SU-DHL-6 (cell line): ENCODE results near the gene GPBP1L1.

Source experiments
- H2AFZ ChIP-seq: fragments of 200-600 bp; sonication (generic); 2 replicates; pipeline ENCODE4 v1.6.1; 2014; ENCODE audit warnings: low read depth, mild to moderate bottlenecking, moderate library complexity, mixed read lengths, antibody characterized with exemption, low read length; ENCODE audit not compliant: severe bottlenecking
- H3F3A ChIP-seq: fragments of 200-600 bp; shearing (Covaris generic); 2 replicates; pipeline ENCODE4 v1.6.0; 2016; ENCODE audit warnings: antibody characterized with exemption, mild to moderate bottlenecking; ENCODE audit not compliant: insufficient read depth
- H3K27ac ChIP-seq: fragments of 200-600 bp; sonication (generic); 2 replicates; pipeline ENCODE4 v1.5.1; 2016; ENCODE audit warnings: low read depth, mild to moderate bottlenecking, low read length, moderate library complexity, mixed read lengths
- H3K27me3 ChIP-seq: fragments of 200-600 bp; sonication (generic), shearing (Covaris generic); 2 replicates; pipeline ENCODE4 v1.6.0; 2014; ENCODE audit warnings: mild to moderate bottlenecking, low read length
- H3K36me3 ChIP-seq: fragments of 200-600 bp; sonication (generic); 2 replicates; pipeline ENCODE4 v1.6.1; 2014; ENCODE audit warnings: mild to moderate bottlenecking, low read length, mixed read lengths
- H3K4me2 ChIP-seq: fragments of 300-600, 200-600 bp; shearing (Covaris generic), sonication (generic); 2 replicates; pipeline ENCODE4 v1.6.0; 2014; ENCODE audit warnings: low read length, low read depth, mild to moderate bottlenecking; ENCODE audit not compliant: poor library complexity, severe bottlenecking
- H3K4me3 ChIP-seq: fragments of 200-600 bp; sonication (generic); 2 replicates; pipeline ENCODE4 v1.5.1; 2014; ENCODE audit warnings: antibody characterized with exemption, low read length, mild to moderate bottlenecking, mixed read lengths; ENCODE audit not compliant: insufficient read depth, poor library complexity, severe bottlenecking
- H3K79me2 ChIP-seq: fragments of 200-600 bp; sonication (generic); 2 replicates; pipeline ENCODE4 v1.6.1; 2014; ENCODE audit warnings: mild to moderate bottlenecking, low read length, moderate library complexity; ENCODE audit not compliant: insufficient read depth
- H3K9ac ChIP-seq: fragments of 200-600 bp; sonication (generic); 2 replicates; pipeline ENCODE4 v1.7.0; 2014; ENCODE audit warnings: mild to moderate bottlenecking, low read length
- H3K9me2 ChIP-seq: fragments of 200-600 bp; sonication (generic); replicated peaks from 2 replicates; pipeline ENCODE4 v1.6.1; 2014; ENCODE audit warnings: low read length; ENCODE audit not compliant: insufficient read depth
- H3K9me3 ChIP-seq: fragments of 200-600 bp; sonication (generic); 2 replicates; pipeline ENCODE4 v1.6.1; 2014; ENCODE audit warnings: low read length, mixed read lengths; ENCODE audit not compliant: insufficient read depth
- H4K20me1 ChIP-seq: fragments of 200-600 bp; sonication (generic); 2 replicates; pipeline ENCODE4 v1.6.1; 2014; ENCODE audit warnings: low read depth, mild to moderate bottlenecking, antibody characterized with exemption, low read length, moderate library complexity, mixed read lengths
- EZH2phosphoT487 ChIP-seq: fragments of 200-600 bp; sonication (generic), shearing (Covaris generic); conservative IDR thresholded peaks from 2 replicates; pipeline ENCODE4 v1.6.1; 2018; ENCODE audit warnings: mild to moderate bottlenecking, antibody characterized with exemption, low read length, moderate library complexity, mixed read lengths
- TF ChIP-seq, protein P1 (sequence below): fragments of 200-600 bp; sonication (generic); IDR thresholded peaks from one replicate; pipeline ENCODE4 v1.5.1; 2017; ENCODE audit warnings: antibody characterized with exemption, mild to moderate bottlenecking, low read length, moderate library complexity; ENCODE audit not compliant: insufficient read depth, poor library complexity, severe bottlenecking

GPBP1L1 gene

GRCh38 chr1:45669859-45670655, 16.3 kb downstream of the GPBP1L1 start:
- H3K4me3 ChIP-seq = no peak overlapping the region
- H3F3A ChIP-seq = peaks cover 4% of the 10 kb centered on the region; the same call in 1 of the 2 replicates
- no peaks in the 10 kb centered on the region for H3K9me3 ChIP-seq
- peaks cover 100% of the 10 kb centered on the region for H3K79me2 ChIP-seq
- H3K27me3 ChIP-seq = no peaks in the 10 kb centered on the region
- TF ChIP-seq, protein P1, sequence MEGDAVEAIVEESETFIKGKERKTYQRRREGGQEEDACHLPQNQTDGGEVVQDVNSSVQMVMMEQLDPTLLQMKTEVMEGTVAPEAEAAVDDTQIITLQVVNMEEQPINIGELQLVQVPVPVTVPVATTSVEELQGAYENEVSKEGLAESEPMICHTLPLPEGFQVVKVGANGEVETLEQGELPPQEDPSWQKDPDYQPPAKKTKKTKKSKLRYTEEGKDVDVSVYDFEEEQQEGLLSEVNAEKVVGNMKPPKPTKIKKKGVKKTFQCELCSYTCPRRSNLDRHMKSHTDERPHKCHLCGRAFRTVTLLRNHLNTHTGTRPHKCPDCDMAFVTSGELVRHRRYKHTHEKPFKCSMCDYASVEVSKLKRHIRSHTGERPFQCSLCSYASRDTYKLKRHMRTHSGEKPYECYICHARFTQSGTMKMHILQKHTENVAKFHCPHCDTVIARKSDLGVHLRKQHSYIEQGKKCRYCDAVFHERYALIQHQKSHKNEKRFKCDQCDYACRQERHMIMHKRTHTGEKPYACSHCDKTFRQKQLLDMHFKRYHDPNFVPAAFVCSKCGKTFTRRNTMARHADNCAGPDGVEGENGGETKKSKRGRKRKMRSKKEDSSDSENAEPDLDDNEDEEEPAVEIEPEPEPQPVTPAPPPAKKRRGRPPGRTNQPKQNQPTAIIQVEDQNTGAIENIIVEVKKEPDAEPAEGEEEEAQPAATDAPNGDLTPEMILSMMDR = no peak
- no peak for TF ChIP-seq EZH2phosphoT487
- no peak overlapping the region for H2AFZ ChIP-seq
- no peak overlapping the region for H3K9ac ChIP-seq
- H4K20me1 ChIP-seq = peaks cover 50% of the 10 kb centered on the region
- H3K27ac ChIP-seq = no peak overlapping the region
- H3K36me3 ChIP-seq = 0 out of 2 replicates have a peak, but pooled peaks cover 3% of the 10 kb centered on the region
- H3K9me2 ChIP-seq = no peaks in the 10 kb centered on the region
- H3K4me2 ChIP-seq = no peak overlapping the region

- H3K9ac ChIP-seq = no peak overlapping the region
- 0 out of 2 replicates have a peak, but pooled peaks cover 3% of the 10 kb centered on the region for H3K36me3 ChIP-seq
- H3K4me3 ChIP-seq = no peak overlapping the region
- no peak overlapping the region for H3K27ac ChIP-seq
- H4K20me1 ChIP-seq = peaks cover 48% of the 10 kb centered on the region
- no peaks in the 10 kb centered on the region for H3K27me3 ChIP-seq
- TF ChIP-seq EZH2phosphoT487 = no peak
- TF ChIP-seq, protein P1 = no peak
- peaks cover 100% of the 10 kb centered on the region for H3K79me2 ChIP-seq
- H3F3A ChIP-seq = peaks cover 4% of the 10 kb centered on the region; the same call in 1 of the 2 replicates
- no peaks in the 10 kb centered on the region for H3K9me2 ChIP-seq
- H3K4me2 ChIP-seq = no peak overlapping the region
- no peak overlapping the region for H2AFZ ChIP-seq
- no peaks in the 10 kb centered on the region for H3K9me3 ChIP-seq
Measured at GRCh38 chr1:45669379-45669778, 17.0 kb downstream of the GPBP1L1 start.

- no peak overlapping the region for H3K9ac ChIP-seq
- no peak overlapping the region for H3K27ac ChIP-seq
- H3F3A ChIP-seq = peaks cover 4% of the 10 kb centered on the region; the same call in 1 of the 2 replicates
- no peaks in the 10 kb centered on the region for H3K27me3 ChIP-seq
- peaks cover 42% of the 10 kb centered on the region for H4K20me1 ChIP-seq
- H3K36me3 ChIP-seq = 0 out of 2 replicates have a peak, but pooled peaks cover 3% of the 10 kb centered on the region
- H3K9me3 ChIP-seq = no peaks in the 10 kb centered on the region
- H3K4me3 ChIP-seq = no peak overlapping the region
- H3K79me2 ChIP-seq = peaks cover 100% of the 10 kb centered on the region
- no peak overlapping the region for H2AFZ ChIP-seq
- H3K4me2 ChIP-seq = no peak overlapping the region
- H3K9me2 ChIP-seq = no peaks in the 10 kb centered on the region
- TF ChIP-seq EZH2phosphoT487 = no peak
- TF ChIP-seq, protein P1 = no peak
Measured at GRCh38 chr1:45668526-45668925, 17.8 kb downstream of the GPBP1L1 start.
